GM12872 (cell line): ENCODE measurements around the gene RABIF.

Source experiments
- CTCF ChIP-seq: IDR thresholded peaks from 3 replicates; pipeline ENCODE4 v1.5.1; 2011; ENCODE audit warnings: low read depth, mild to moderate bottlenecking, low read length, moderate library complexity; ENCODE audit not compliant: insufficient read depth

Gene RABIF

GRCh38 chr1:202888531-202889360 lies at the start of gene RABIF:
TSS of gene RABIF (minus strand) at chr1:202889149. CDS start at chr1:202889098, 51 bp downstream.
- TF ChIP-seq CTCF, result no peak

- TF ChIP-seq CTCF, result no peak
These were observed 49.5 kb upstream of the RABIF start for GRCh38 chr1:202938287-202938925.

- no peak for TF ChIP-seq CTCF
These were observed 46.9 kb upstream of the RABIF start for GRCh38 chr1:202935844-202936243.

GRCh38 chr1:202934755-202935154 lies 45.8 kb upstream of the RABIF start:
- TF ChIP-seq CTCF, result no peak

GRCh38 chr1:202932476-202932875 lies 43.5 kb upstream of the RABIF start:
- no peak for TF ChIP-seq CTCF

- peak; percentile 69 for TF ChIP-seq CTCF
These were observed 37.9 kb upstream of the RABIF start, which contains the start of gene KLHL12 for GRCh38 chr1:202926581-202927491. TSS of gene KLHL12 (minus strand) at chr1:202927234. CDS start at chr1:202925162, 2,072 bp downstream.

- TF ChIP-seq CTCF, result no peak
These were observed 34.6 kb upstream of the RABIF start for GRCh38 chr1:202923533-202923932.
